GM23248 (cell line): ENCODE data around the gene AGAP1.

ENCODE experiments used
- EZH2 ChIP-seq: fragments of 200-600 bp; sonication (generic); IDR thresholded peaks from 2 replicates; pipeline ENCODE4 v1.6.1; 2018; ENCODE audit warnings: antibody characterized with exemption, mild to moderate bottlenecking; ENCODE audit not compliant: insufficient read depth, poor library complexity, severe bottlenecking
- EZH2phosphoT487 ChIP-seq: fragments of 200-600 bp; sonication (generic); IDR thresholded peaks from 2 replicates; pipeline ENCODE4 v1.6.1; 2018; ENCODE audit warnings: antibody characterized with exemption, moderate library complexity, mild to moderate bottlenecking, low read depth; ENCODE audit not compliant: insufficient read depth

- TF ChIP-seq EZH2 = no peak
- TF ChIP-seq EZH2phosphoT487 = no peak
Measured at GRCh38 chr2:235690809-235691450, 197.1 kb downstream of the AGAP1 start.
